GM08714 (cell line): ENCODE data around the gene CCL8.

Source experiments
- H3K4me3 ChIP-seq: fragments of 200-500 bp; sonication (Bioruptor generic); 2 replicates; pipeline ENCODE4 v1.5.1; 2014; ENCODE audit warnings: mild to moderate bottlenecking, low read length, inconsistent platforms
- ZNF274 ChIP-seq: IDR thresholded peaks from 2 replicates; pipeline ENCODE4 v1.6.1; 2012; ENCODE audit warnings: mild to moderate bottlenecking, low read depth, low read length

CCL8 gene

DNA sequence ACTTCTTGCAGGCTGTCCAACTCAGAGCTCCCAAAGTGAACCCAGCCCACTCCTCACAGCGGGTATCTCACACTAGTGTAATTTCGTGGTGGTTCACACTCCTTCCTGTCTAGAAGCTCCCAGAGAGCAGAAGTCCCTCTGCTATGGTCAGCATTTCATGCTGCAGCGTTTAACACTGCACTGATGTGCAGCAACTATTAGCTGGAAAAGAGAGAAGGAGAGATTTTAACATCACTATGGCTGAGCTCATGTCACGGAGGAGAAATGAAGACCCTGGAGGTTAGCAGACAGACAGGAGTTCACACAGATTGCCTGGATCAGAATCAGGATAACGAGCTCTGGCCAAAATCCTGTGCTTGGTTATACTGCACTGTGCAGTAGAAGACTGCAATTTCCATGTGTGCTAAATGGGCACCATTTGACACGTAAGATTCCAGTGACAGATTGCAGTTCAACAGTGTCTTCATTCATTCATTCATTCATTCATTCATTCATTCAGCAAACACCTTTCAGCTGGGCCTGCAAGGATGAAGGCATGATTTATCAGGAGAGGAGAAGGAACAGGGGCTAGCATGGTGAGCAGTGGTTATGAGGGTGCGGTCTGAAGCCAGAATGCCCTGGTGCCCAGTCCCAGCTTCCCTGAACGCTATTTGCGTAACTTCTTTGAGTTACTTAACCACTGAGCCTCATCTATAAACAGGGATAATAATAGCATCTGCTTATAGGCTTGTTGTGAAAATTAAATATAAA is 49.1 kb downstream of the CCL8 start:
- no peak for TF ChIP-seq ZNF274

DNA sequence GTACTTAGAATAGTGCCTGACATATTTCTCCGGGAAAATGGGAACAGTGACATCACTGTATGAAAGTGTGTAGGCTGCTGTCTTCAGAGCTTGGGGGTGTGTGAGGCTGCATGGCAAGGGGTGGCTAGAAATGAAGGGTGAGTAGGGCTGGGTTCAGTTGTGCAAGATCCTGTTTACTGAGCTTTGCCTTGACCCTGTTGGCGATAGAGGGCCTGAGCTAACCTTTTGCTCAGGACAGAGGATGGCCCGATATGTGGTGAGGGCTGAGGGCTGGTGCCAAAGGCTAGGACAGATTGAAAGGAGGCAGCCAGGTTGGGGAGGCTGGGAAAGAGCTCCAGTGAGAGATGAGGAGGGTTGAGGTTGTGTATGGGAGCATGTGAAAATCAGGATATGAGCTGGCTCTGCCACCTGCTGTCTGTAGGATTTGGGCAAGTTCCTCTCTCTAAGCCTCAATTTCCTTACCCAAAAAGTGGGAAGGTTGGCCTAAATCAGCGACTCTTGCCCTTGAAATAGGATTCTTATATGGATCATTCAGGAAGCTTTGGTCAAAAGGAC is 49.8 kb downstream of the CCL8 start:
- no peak for TF ChIP-seq ZNF274
- H3K4me3 ChIP-seq = no peak overlapping the region

More for the DNA sequence above, 49.1 kb downstream of the CCL8 start:
- H3K4me3 ChIP-seq = no peak overlapping the region

DNA sequence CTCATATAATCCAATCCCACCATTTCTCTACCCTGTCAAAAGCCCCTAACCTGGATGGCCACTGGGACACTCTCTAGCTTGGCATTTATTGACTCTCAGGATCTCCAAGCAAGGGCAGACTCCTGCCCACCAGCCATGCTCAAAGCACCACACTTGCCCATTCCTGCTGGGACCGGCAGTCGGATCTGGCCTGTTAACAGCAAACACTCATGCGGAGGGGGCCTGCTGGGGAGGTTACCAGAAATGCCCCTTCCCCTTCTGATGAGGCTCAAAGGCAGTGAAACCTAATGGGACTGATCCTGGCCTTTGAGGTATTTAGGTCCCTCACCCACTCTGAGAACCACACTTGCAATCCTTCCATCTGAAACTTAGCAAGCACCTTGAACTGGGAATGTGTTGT is 50.3 kb downstream of the CCL8 start:
- no peak overlapping the region for H3K4me3 ChIP-seq
- TF ChIP-seq ZNF274 = no peak

DNA sequence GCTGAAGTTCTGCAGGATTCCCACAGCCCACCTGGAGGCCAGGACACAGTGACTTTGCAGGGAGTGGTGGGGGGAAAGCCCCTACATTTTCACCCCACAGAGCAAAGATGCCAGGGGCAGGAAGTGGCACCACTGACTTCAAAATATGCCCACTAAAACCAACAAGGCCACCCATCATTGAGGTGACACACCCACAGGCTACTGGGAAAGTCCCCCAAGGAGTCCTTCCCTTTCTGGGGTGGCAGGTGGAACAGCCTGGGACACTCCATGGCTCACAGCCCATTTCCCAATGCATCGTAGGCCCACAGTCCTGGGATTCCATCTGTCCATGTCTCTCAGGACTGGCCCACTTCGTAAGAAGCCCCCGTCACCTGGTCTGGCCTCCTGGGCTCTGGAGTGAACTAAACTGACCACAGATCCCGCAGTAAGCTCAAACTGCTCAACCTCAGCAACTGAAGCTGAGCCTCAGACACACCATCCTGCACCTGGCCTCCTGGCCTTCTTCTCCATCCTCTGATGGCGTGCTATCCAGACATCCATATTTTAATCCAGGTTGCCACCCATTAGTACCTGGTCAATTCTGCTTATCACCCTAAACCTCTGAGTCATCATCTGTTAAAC is 51.3 kb downstream of the CCL8 start:
- no peak for TF ChIP-seq ZNF274
- no peak overlapping the region for H3K4me3 ChIP-seq

DNA sequence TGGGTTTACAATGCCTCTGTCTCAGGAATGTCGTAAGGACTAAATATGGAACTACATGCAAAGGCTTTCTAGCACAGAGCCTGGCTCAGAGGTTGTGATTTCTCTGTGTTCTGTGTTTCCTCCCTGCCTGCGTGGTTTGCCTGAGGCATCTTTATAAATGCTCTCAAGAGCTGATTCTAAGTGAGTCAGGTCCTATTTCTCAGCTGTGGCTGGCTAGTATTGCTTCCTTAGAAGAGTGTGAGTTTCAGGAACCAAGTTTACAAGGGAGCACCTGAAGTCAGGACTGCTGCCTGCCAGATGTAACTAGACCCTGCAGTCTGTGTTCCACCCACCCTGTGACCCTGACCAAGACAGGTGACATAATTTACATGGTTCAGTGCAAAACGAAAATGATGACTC is 51.8 kb downstream of the CCL8 start:
- no peak for TF ChIP-seq ZNF274

More for the DNA sequence above, 51.8 kb downstream of the CCL8 start:
- no peak overlapping the region for H3K4me3 ChIP-seq
